SW 1271 (cell line): ENCODE measurements around the gene LZIC.
"Not testable (repeated sequence)": the region's sequence is repeated elsewhere in the genome, so short reads cannot be mapped to it uniquely, and the experiment has no call there.

Source experiments
- DNase-seq, 2 experiments: peaks; one replicate each; lab custom pipeline; 2025; lab: John Stamatoyannopoulos, UW

The LZIC gene

GRCh38 chr1:9942939-9943788 lies at the start of gene LZIC, which contains the start of gene NMNAT1:
Gene LZIC (minus strand): TSS chr1:9943391. CDS start chr1:9936619, 6,772 bp downstream.
Gene NMNAT1 (plus strand): TSS chr1:9943475. CDS start chr1:9972074, 28,599 bp downstream.
- peak; percentile 54 to 86 for DNase-seq

DNA sequence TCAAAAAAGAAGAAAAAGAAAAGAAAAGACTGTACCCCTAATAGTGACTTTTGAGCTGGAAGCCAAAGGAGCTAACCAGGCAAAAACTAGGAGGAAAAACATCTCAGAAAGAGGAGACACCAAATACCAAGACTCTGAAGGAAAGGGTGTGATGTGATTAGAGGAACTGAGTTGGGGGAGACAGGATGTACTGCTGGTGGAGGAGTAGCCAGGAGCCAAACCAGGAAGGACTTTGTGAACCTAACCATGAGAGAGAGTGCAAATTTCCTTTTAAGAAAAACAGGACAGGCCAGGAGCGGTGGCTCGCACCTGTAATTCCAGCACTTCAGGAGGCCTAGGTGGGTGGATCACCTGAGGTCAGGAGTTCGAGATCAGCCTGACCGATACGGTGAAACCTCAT lies 49.7 kb upstream of the LZIC start:
- no peak for DNase-seq

DNA sequence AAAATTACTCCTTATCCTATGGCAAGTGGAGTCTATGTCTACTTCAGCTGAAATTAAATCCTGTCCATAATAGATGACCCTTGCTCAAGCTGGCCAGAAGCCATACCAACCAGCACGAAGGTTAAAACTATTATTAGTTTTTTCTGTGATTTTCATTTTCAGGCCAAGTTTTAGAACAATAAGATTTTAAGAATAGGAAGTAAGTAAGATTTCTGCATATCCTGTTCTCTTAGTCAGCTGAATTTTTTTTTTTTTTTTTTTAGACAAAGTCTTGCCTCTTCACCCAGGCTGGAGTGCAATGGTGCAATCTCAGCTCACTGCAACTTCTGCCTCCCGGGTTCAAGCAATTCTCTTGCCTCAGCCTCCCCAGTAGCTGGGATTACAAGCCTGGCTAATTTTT lies 47.8 kb upstream of the LZIC start:
- no peak for DNase-seq

- no peak for DNase-seq
These were observed 46.6 kb upstream of the LZIC start for GRCh38 chr1:9989773-9990172.

DNA sequence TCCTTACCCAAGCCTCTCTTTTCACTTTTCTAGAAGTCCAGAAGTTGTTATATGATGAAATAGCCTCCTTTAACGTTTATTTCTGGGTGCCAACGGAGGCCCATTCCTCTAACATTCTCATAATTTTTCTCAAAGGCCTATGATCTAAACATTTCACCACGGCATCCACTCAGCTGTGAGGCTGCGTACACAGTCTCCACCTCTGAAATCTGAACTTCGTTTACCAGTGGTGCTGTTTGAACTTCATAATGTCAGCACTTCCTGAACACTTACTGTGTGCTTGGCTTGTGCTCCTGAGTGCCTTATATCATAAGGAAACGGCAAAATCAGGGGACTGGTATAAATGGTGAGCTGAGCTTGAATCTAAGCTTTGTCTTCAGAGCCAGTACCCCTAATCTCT lies 41.8 kb upstream of the LZIC start:
- no peak for DNase-seq

GRCh38 chr1:9984253-9984652 lies 41.1 kb upstream of the LZIC start:
- DNase-seq: no peak

- DNase-seq: no peak
These were observed 17.7 kb upstream of the LZIC start for GRCh38 chr1:9960706-9961562.

DNA sequence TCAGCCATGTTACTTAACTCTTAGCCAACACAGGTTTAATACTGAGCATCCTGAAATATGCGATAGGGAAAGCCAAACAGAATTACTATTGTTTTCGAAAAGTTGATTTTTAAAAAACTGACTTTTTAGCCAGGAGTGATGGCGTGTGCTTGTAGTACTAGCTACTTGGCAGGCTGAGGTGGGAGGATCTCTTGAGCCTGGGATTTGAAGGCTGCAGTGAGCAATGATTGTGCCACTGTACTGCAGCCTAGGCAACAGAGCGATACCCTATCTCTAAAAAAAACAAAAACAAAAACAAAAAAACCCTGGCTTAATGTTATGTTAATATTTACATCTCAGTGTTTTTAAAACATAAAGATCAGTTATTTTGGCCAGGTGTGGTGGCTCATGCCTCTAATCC lies 16.8 kb upstream of the LZIC start:
- DNase-seq: no peak

GRCh38 chr1:9957726-9958125 lies 14.5 kb upstream of the LZIC start:
- DNase-seq: no peak

- no peak for DNase-seq
These were observed 3.1 kb upstream of the LZIC start for GRCh38 chr1:9946315-9946714.

- peak in 1 of 2 experiments; percentile 58 for DNase-seq
These were observed 722 bp downstream of the LZIC start for GRCh38 chr1:9942399-9942938.

- no peak for DNase-seq
These were observed 13.5 kb downstream of the LZIC start for GRCh38 chr1:9929431-9930385.

GRCh38 chr1:9927259-9927658 lies 15.9 kb downstream of the LZIC start:
- no peak for DNase-seq

GRCh38 chr1:9922342-9922741 lies 20.8 kb downstream of the LZIC start:
- no peak for DNase-seq

- DNase-seq: no peak
These were observed 22.6 kb downstream of the LZIC start for GRCh38 chr1:9920606-9921005.

DNA sequence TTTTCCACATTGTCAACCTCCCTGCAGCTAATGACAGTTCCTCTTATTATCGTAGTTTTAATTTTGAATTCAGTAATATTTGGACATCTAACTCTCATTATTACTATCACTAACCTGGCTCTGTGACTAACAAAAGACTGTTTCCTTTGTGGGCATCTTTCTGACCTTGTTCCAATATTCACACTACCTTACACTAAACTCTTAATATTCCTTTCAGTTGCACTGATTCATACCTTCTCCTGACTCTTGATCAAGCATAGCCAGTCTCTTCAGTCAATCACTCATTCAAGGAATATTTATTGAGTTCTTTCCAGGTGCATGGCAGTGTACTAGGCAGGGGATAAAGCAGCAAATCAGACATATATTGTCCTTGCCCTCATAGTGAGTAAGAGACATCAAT lies 25.3 kb downstream of the LZIC start:
- DNase-seq: no peak

DNA sequence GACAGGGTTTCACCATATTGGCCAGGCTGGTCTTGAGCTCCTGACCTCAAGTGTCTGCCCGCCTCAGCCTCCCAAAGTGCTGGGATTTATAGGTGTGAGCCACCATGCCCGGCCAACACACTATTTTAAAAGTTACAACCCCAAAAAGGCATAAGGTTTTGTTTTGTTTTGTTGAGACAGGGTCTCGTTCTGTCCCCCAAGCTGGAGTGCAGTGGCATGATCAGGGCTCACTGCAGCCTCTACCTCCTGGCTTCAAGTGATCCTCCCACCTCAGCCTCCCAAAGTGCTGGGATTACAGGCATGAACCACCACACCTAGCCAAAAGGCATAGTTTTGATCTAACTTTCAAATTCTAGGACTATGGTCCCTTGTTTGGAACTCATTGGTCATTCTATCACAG lies 25.7 kb downstream of the LZIC start:
- DNase-seq: not testable (repeated sequence)

GRCh38 chr1:9916452-9916851 lies 26.7 kb downstream of the LZIC start:
- DNase-seq: no peak

GRCh38 chr1:9914610-9914937 lies 28.6 kb downstream of the LZIC start:
- no peak for DNase-seq

DNA sequence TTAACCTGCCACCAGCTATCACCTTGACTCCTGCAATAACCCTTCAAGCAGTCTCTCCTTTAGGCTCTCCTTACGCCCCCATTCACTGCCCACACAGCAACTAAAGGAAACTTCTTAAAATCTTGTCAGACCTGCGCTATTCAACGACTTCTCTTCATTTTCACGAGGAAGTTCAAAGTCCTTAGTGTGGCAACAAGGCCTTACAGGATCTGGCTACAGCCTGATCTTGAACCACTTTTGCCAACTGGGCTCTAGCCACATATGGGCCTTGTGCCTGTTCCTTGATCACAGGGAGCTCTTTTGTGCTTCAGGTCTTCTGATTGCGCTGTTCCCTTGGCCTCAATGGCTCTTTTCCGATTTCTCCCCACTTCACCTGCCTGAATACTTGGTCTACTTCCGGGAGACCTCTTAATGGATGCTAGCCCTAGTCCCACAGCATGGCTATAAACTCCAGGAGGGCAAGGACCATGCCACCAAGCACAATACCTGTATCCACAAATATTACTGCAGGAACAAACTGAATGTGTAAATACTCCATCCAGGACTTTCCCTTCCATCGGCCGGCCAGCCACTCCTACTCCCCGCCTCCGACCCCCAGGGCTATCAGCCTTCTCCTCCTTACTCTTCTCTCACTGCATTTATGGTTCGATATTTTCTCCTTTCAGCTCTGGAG lies 30.8 kb downstream of the LZIC start:
- no peak for DNase-seq
